Keratinocyte (primary cell): Measurements from ENCODE around the gene ARID5A.

Source experiments
- EZH2 ChIP-seq: IDR thresholded peaks from one replicate; pipeline ENCODE4 v1.6.1; 2012; ENCODE audit warnings: inconsistent platforms, mild to moderate bottlenecking, low read length, moderate library complexity
- TF ChIP-seq, protein P1 (sequence below), 3 experiments: IDR thresholded peaks in 1 of 3; conservative IDR thresholded peaks in 1 of 3; optimal IDR thresholded peaks in 1 of 3; 2 replicates in 2 of 3; 3 replicates in 1 of 3; pipeline versions ENCODE3 to v1.5.1; 2011; ENCODE audit warnings: low read length in 3 of 3, mild to moderate bottlenecking in 3 of 3, moderate library complexity in 2 of 3, control low read depth in 1 of 3, inconsistent platforms in 1 of 3; ENCODE audit not compliant: insufficient read depth in 2 of 3; ENCODE audit errors: extremely low read depth in 1 of 3

DNA sequence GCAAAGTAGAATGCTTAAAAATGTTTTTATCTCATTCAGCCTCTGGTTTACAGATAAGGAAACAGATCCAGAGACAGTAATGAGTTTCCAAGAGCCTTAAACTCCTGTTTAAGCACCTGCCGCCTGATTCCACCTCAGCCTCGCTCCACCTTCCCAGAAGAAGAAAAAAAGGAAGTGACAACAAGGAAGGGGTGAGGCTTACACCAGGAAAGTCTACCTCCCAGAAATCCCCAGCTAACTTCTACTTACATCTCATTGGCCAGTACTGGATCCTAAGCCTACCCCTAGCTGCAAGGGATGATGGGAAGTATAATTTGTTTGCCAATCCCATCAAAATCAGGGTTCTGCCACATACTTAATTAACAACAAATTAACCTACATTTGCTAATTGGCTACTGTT lies 15.3 kb upstream of the ARID5A start:
- TF ChIP-seq, protein P1, sequence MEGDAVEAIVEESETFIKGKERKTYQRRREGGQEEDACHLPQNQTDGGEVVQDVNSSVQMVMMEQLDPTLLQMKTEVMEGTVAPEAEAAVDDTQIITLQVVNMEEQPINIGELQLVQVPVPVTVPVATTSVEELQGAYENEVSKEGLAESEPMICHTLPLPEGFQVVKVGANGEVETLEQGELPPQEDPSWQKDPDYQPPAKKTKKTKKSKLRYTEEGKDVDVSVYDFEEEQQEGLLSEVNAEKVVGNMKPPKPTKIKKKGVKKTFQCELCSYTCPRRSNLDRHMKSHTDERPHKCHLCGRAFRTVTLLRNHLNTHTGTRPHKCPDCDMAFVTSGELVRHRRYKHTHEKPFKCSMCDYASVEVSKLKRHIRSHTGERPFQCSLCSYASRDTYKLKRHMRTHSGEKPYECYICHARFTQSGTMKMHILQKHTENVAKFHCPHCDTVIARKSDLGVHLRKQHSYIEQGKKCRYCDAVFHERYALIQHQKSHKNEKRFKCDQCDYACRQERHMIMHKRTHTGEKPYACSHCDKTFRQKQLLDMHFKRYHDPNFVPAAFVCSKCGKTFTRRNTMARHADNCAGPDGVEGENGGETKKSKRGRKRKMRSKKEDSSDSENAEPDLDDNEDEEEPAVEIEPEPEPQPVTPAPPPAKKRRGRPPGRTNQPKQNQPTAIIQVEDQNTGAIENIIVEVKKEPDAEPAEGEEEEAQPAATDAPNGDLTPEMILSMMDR (optimal IDR thresholded peaks at IDR 0.05 in 1 of 3, IDR thresholded peaks at IDR 0.05 in 1 of 3, conservative IDR thresholded peaks at IDR 0.05 in 1 of 3; ENCODE audit: extremely low read depth in 1 of 3, insufficient read depth in 2 of 3, low read length in 3 of 3): no peak
- TF ChIP-seq EZH2: no peak
